HT1080 (cell line): Measurements from ENCODE around the gene LDLRAD3. TPM values are rescaled to one million over a fixed set of nuclear protein-coding genes. Genes with fewer than 3 reads are reported as not detected.
A peak's percentile ranks its signal among the peaks of the same experiment; 100 is the strongest.

Experiments used
- DNase-seq: peaks from one replicate; pipeline ENCODE4 v3.0.0-alpha.2; 2015; ENCODE audit warnings: low read depth
- small RNA-seq: library from RNA; depleted of rRNA; stranded (forward); fragments of <200 nt; gene quantifications from one replicate; pipeline ENCODE3, GENCODE V24; 2014
- total RNA-seq: library from RNA; depleted of rRNA; stranded (reverse); fragments of >200 nt; shearing (Covaris generic); gene quantifications from 2 replicates; pipeline ENCODE4 v1.2.3, GENCODE V29; 2014

Gene LDLRAD3
- total RNA-seq, 1 experiment from 2014 or later: 14.5 TPM

- DNase-seq: no peak
These were observed 320.4 kb downstream of the LDLRAD3 start for GRCh38 chr11:36264011-36264972.

- DNase-seq: no peak
These were observed 321.1 kb downstream of the LDLRAD3 start for GRCh38 chr11:36264973-36265344.

- peak; percentile 42 for DNase-seq
These were observed 322.1 kb downstream of the LDLRAD3 start for GRCh38 chr11:36265793-36266628.

GRCh38 chr11:36266767-36267166, 322.9 kb downstream of the LDLRAD3 start:
- no peak for DNase-seq

GRCh38 chr11:36268337-36268985, 324.6 kb downstream of the LDLRAD3 start:
- no peak for DNase-seq

- no peak for DNase-seq
These were observed 326.8 kb downstream of the LDLRAD3 start for GRCh38 chr11:36270701-36271100.

- no peak for DNase-seq
These were observed 328.0 kb downstream of the LDLRAD3 start for GRCh38 chr11:36271794-36272407.

- no peak for DNase-seq
These were observed 329.2 kb downstream of the LDLRAD3 start for GRCh38 chr11:36273110-36273509.

- no peak for DNase-seq
These were observed 330.6 kb downstream of the LDLRAD3 start for GRCh38 chr11:36274414-36274813.

- DNase-seq: no peak
These were observed 334.8 kb downstream of the LDLRAD3 start for GRCh38 chr11:36278531-36279282.

GRCh38 chr11:36280531-36280930, 336.7 kb downstream of the LDLRAD3 start:
- no peak for DNase-seq

Small RNA genes within 50 kb of the gene (small RNA-seq; reads per million reads assigned to genes)
- not detected for gene MIR3973
